Stimulated activated effector memory CD8-positive, alpha-beta T cell treated with anti-CD3 and anti-CD28 coated beads, Interleukin-12 subunit alpha, Interleukin-12 subunit beta, amount 100 ng/mL, for 72 hours (primary cell): Measurements from ENCODE around the gene MYOC.

ENCODE experiments used
- ATAC-seq: fragments of 150-1000 bp; cut with Tn5 transposase; 2 replicates; pipeline ENCODE4 v1.10.0; 2021
- DNase-seq, 2 donors: peaks; one replicate each; pipeline ENCODE4 v3.0.0; 2021 to 2022; ENCODE audit warnings: low spot score in 2 of 2
- H3K27ac Mint-ChIP-seq: one replicate; pipeline ENCODE4 v1.8.0; 2022; ENCODE audit warnings: mild to moderate bottlenecking, mixed read lengths
- H3K36me3 Mint-ChIP-seq: one replicate; pipeline ENCODE4 v1.8.0; 2022; ENCODE audit warnings: mild to moderate bottlenecking, mixed read lengths
- H3K4me1 Mint-ChIP-seq: one replicate; pipeline ENCODE4 v1.8.0; 2022; ENCODE audit warnings: mixed read lengths
- H3K4me3 Mint-ChIP-seq: one replicate; pipeline ENCODE4 v1.8.0; 2022; ENCODE audit warnings: mild to moderate bottlenecking, mixed read lengths
- H3K9me3 Mint-ChIP-seq: one replicate; pipeline ENCODE4 v1.8.0; 2022; ENCODE audit warnings: mixed read lengths

MYOC gene

GRCh38 chr1:171597203-171597602 is 55.3 kb downstream of the MYOC start:
- H3K4me1 Mint-ChIP-seq, result peaks cover 6% of the 10 kb centered on the region
- DNase-seq, result no peak
- no peak overlapping the region for H3K4me3 Mint-ChIP-seq
- H3K27ac Mint-ChIP-seq, result no peak overlapping the region
- H3K9me3 Mint-ChIP-seq, result no peaks in the 10 kb centered on the region
- H3K36me3 Mint-ChIP-seq, result peaks cover 31% of the 10 kb centered on the region
- no peak for ATAC-seq

- peaks cover 36% of the 10 kb centered on the region for H3K36me3 Mint-ChIP-seq
- H3K27ac Mint-ChIP-seq, result no peak overlapping the region
- no peak for ATAC-seq
- peak in 1 of 2 donors; percentile 23 for DNase-seq
- H3K4me3 Mint-ChIP-seq, result no peak overlapping the region
- peaks cover 6% of the 10 kb centered on the region for H3K4me1 Mint-ChIP-seq
- no peaks in the 10 kb centered on the region for H3K9me3 Mint-ChIP-seq
Observed at GRCh38 chr1:171596705-171597104, 55.8 kb downstream of the MYOC start.

- H3K9me3 Mint-ChIP-seq, result no peaks in the 10 kb centered on the region
- H3K4me3 Mint-ChIP-seq, result no peak overlapping the region
- ATAC-seq (no peak), DNase-seq (no peak)
- H3K27ac Mint-ChIP-seq, result no peak overlapping the region
- H3K4me1 Mint-ChIP-seq, result peaks cover 2% of the 10 kb centered on the region
- H3K36me3 Mint-ChIP-seq, result peaks cover 42% of the 10 kb centered on the region
Observed at GRCh38 chr1:171596119-171596518, 56.4 kb downstream of the MYOC start.

- DNase-seq, result no peak
- H3K27ac Mint-ChIP-seq, result no peak overlapping the region
- H3K4me3 Mint-ChIP-seq, result no peak overlapping the region
Observed at GRCh38 chr1:171595324-171595723, 57.2 kb downstream of the MYOC start.

GRCh38 chr1:171590022-171590421 is 62.5 kb downstream of the MYOC start:
- Mint-ChIP-seq H3K9me3 (no peaks in the 10 kb centered on the region), H3K36me3 (peaks cover 99% of the 10 kb centered on the region), H3K4me1 (peaks cover 13% of the 10 kb centered on the region), H3K4me3 (no peak overlapping the region), H3K27ac (peak overlapping the region; percentile 6)
- no peak for DNase-seq
- ATAC-seq, result no peak

More at GRCh38 chr1:171595324-171595723, 57.2 kb downstream of the MYOC start:
- H3K36me3 Mint-ChIP-seq, result peaks cover 50% of the 10 kb centered on the region
- no peaks in the 10 kb centered on the region for H3K9me3 Mint-ChIP-seq
- ATAC-seq, result no peak
- no peaks in the 10 kb centered on the region for H3K4me1 Mint-ChIP-seq

- DNase-seq, result no peak
- H3K27ac Mint-ChIP-seq, result no peak overlapping the region
Observed at GRCh38 chr1:171588230-171588629, 64.3 kb downstream of the MYOC start.

GRCh38 chr1:171585715-171586114 is 66.8 kb downstream of the MYOC start:
- DNase-seq, result no peak
- H3K36me3 Mint-ChIP-seq, result peaks cover 100% of the 10 kb centered on the region
- H3K9me3 Mint-ChIP-seq, result no peaks in the 10 kb centered on the region
- no peak overlapping the region for H3K4me3 Mint-ChIP-seq
- ATAC-seq, result no peak
- peaks cover 26% of the 10 kb centered on the region for H3K4me1 Mint-ChIP-seq
- no peak overlapping the region for H3K27ac Mint-ChIP-seq

More at GRCh38 chr1:171588230-171588629, 64.3 kb downstream of the MYOC start:
- Mint-ChIP-seq H3K4me3 (no peak overlapping the region), H3K9me3 (no peaks in the 10 kb centered on the region), H3K36me3 (peaks cover 100% of the 10 kb centered on the region), H3K4me1 (peaks cover 13% of the 10 kb centered on the region)
- ATAC-seq, result no peak
